Measurements from ENCODE around the gene KANK3.

DNA sequence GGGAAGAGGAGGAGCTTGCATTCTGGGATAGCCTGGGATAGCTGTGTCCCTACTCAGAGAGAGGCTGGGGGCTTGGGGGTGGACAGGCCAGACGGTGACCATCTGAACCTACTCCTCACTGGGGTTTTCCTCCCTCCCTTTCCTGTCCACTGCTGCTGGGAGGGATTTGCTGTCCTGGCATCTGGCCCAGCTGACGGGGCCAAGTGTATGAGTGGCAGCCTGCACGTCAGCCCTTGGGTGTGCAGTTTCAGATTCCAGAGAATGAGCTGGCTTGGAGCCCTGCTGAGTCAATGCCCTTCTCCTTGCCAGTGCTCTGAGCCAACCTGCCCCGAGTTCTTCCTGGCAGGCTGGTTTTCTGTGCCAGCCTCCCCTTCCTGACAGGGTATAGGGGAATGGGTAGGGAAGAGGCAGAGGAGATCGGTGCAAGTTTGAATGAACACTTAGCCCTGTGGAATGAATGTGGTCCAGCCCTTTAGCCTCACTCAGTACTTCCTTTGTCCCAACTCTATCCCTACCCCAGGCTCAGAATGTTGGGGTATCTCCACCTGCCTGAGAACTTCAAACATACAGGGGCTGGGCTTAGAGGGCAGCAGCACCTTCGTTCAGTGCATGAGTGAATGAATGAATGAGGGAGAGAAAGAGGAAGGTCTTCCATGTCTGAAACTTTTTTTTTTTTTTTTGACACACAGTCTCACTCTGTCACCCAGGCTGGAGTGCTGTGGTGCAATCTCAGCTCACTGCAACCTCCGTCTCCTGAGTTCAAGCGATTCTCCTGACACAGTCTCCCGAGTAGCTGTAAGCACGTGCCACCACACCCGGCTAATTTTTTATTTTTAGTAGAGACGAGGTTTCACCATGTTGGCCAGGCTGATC, 19.1 kb upstream of the KANK3 start:
- TF ChIP-seq, protein P1, sequence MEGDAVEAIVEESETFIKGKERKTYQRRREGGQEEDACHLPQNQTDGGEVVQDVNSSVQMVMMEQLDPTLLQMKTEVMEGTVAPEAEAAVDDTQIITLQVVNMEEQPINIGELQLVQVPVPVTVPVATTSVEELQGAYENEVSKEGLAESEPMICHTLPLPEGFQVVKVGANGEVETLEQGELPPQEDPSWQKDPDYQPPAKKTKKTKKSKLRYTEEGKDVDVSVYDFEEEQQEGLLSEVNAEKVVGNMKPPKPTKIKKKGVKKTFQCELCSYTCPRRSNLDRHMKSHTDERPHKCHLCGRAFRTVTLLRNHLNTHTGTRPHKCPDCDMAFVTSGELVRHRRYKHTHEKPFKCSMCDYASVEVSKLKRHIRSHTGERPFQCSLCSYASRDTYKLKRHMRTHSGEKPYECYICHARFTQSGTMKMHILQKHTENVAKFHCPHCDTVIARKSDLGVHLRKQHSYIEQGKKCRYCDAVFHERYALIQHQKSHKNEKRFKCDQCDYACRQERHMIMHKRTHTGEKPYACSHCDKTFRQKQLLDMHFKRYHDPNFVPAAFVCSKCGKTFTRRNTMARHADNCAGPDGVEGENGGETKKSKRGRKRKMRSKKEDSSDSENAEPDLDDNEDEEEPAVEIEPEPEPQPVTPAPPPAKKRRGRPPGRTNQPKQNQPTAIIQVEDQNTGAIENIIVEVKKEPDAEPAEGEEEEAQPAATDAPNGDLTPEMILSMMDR (conservative IDR thresholded peaks at IDR 0.05; ENCODE audit: low read length), result no peak
- TF ChIP-seq EZH2phosphoT487 (IDR thresholded peaks at IDR 0.05; ENCODE audit: borderline replicate concordance), result no peak

Data from Loucy (cell line).